GM21619 (cell line): ENCODE measurements around the gene RASAL3.

Experiments
- ATAC-seq: cut with Tn5 transposase; IDR thresholded peaks from one replicate; pipeline ENCODE4 v1.9.1; 2021; ENCODE audit not compliant: unreplicated experiment

RASAL3 gene

GRCh38 chr19:15449620-15450527 is 14.5 kb downstream of the RASAL3 start, which contains the start of gene WIZ:
Gene WIZ (minus strand): TSS chr19:15449956. CDS start chr19:15448307, 1,649 bp downstream.
- no peak for ATAC-seq

GRCh38 chr19:15448778-15449619 is 15.3 kb downstream of the RASAL3 start:
- ATAC-seq, result no peak

GRCh38 chr19:15448044-15448777 is 16.1 kb downstream of the RASAL3 start:
- ATAC-seq, result no peak

GRCh38 chr19:15447057-15447456 is 17.3 kb downstream of the RASAL3 start:
- no peak for ATAC-seq

- no peak for ATAC-seq
Observed at GRCh38 chr19:15445807-15446376, 18.5 kb downstream of the RASAL3 start.

DNA sequence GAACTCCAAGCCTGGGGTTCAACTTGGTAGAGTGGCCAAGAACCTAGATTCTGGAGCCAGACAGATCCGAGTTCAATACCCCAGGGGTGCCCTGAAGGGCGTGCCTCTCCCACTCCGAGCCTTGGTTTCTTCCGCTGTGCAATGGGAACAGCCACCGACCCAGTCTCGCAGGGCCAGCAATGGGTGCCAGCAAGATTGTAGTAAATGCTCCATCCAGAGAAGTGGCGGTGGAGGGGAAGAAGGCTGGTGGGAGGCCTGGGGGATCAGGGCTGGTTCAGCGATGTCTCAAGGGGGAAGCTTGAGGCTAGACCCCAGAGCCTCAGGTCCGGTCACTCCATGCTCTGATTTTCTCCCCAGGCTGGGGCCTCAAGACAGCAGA is 19.1 kb downstream of the RASAL3 start:
- ATAC-seq, result no peak

DNA sequence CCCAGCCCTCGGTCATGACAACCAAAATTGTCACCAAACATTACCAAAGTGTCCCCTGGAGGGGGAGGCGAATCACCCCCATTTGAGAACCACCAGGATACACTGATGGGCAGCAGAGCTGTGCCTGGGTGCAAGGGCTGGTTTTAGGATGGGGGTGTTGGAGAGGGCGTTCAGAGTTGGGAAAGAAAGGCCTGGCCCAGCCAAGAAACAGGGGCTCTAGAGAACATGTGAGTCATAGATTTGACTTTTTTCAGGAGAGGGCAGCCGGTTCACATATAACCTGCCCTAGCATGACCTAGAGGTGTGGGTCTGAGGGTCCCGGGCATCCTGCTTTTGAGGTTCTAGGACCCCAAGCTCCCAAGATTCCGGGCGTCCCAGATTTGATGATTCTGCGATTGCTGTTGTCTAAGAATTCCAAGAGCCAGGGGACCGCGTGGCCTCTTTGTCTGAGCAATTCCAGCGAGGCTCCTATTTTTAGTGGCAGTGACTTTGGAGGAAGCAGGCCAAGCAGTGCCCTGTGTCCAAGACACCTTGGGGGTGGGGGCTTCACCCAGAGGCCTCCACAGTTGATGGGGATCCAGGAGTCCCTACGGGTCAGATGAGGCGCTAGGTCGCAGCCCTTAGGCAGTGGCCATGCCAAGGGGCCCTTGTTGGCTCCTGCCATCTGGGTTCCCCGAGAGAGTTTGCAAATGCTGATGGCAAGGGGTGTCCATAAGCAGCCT is 19.7 kb downstream of the RASAL3 start:
- ATAC-seq, result no peak

DNA sequence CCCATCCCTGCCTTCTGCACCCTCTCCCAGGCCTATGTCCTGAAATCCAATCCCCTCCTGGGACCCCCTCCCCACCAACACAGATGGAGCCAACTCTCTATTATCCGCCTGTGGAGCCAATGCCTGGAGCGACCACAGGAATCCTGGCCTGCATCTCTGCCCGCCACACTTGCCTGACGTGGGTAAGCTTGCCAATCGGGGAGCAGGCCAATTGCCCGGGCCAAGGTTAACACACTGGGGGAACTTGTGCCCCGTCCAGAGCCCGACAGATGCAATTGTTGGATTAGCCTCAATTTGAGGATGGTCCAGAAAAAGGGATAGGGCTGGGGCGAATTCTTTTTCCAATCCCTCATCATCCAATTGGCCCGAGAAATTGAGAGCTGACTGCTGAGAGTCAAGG is 20.5 kb downstream of the RASAL3 start:
- ATAC-seq, result no peak

GRCh38 chr19:15443325-15443724 is 21.0 kb downstream of the RASAL3 start:
- no peak for ATAC-seq

GRCh38 chr19:15442142-15442920 is 22.0 kb downstream of the RASAL3 start:
- ATAC-seq, result no peak

GRCh38 chr19:15441317-15441716 is 23.0 kb downstream of the RASAL3 start:
- ATAC-seq, result no peak

GRCh38 chr19:15439821-15440641 is 24.3 kb downstream of the RASAL3 start:
- no peak for ATAC-seq

DNA sequence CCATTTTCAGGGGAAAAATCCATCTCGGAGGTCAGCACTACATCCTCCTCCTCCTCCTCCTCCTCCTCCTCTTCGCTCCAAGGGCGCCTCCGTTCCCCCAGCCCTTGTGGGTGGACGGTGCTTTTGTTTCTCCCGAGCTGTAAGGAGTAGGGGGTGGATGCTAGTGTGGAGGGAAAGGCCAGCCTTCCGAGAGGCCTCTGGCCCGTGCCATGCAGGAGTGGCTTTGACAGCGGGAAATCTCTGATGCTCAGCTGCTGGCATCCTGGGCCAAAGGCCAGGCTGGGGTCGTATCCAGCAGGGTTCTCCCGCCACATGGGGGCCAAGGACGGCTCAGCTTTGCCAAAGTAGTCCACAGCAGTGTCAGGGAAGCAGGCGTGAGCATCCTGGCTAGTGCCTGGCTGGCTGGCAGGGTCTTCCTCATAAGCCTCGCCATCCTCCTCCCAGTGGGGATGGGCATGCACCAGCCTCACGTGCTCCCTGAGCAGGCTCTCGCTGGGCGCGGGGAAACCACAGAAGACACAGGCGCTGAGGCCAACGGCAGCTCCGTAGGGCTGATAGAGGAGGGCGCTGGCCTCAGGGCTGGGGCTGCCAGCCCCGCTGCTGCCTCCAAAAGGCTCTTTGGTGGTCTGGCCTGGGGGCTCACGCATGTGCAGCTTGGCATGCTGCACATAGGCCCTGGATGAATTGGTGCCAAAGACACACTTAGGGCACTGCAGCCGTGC is 25.1 kb downstream of the RASAL3 start:
- no peak for ATAC-seq

- no peak for ATAC-seq
Observed at GRCh38 chr19:15438577-15438976, 25.8 kb downstream of the RASAL3 start.

GRCh38 chr19:15438124-15438496 is 26.2 kb downstream of the RASAL3 start:
- ATAC-seq, result no peak

DNA sequence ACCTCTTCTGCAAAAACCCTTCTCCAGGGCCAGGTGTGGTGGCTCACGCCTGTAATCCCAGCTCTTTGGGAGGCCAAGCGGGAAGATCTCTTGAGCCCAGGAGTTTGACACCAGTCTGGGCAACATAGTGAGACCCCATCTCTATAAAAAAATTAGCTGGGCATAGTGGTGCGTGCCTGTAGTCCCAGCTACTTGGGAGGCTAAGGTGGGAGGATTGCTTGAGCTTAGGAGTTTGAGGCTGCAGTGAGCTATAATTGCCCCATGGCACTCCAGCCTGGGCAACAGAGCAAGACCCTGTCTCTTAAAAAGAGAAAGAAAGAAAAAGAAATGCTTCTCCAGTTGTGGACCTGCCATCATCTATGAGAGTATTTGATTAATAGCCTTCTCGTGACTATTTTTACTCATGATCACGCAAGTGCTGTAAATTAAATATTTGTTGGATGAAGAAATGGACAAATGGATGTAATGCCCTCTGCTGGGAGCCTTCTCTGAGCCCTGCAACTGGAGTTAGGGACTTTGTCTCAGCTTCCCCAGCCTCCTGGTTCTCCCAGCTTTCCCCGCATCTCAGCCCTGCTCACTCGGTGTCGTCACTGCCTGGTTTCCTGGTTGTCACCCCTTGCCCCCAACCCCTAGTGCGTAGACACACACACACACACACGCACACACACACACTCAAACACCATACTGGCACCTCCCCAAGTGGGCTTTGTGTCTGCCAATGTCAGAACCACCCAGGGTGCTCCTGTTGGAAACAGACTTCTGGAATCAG is 26.8 kb downstream of the RASAL3 start:
- no peak for ATAC-seq

DNA sequence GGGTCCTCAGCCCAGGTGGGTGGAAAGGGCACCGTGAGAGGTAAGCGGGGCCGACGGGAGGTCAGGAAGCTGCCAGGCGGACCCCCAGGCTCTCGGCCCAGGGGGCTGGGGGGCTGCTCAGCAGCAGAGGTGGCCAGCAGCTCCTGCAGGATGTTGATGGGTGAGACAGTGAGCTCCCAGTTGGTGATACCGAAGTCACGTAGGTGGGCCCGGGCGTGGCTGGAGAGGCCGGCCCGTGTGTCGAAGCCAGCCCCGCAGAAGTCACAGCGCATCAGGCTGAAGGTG is 27.6 kb downstream of the RASAL3 start:
- ATAC-seq, result no peak
